Suprapubic skin (tissue), 4 donors: ENCODE results near the gene WWP2. TPM values are rescaled to one million over a fixed set of nuclear protein-coding genes. Genes with fewer than 3 reads are reported as not detected.
"Not testable (repeated sequence)": the region's sequence is repeated elsewhere in the genome, so short reads cannot be mapped to it uniquely, and the experiment has no call there.

Experiments
- DNase-seq, 2 donors: peaks; one replicate each; pipeline ENCODE4 v3.0.0-alpha.2; 2019; ENCODE audit warnings: low spot score in 2 of 2
- H3K27ac ChIP-seq: fragments of 200-600 bp; sonication (generic); one replicate; pipeline ENCODE4 v1.5.1; 2019
- H3K27me3 ChIP-seq: fragments of 200-600 bp; sonication (generic); one replicate; pipeline ENCODE4 v1.5.1; 2019
- H3K36me3 ChIP-seq: fragments of 200-600 bp; sonication (generic); one replicate; pipeline ENCODE4 v1.5.1; 2019
- H3K4me1 ChIP-seq: fragments of 200-600 bp; sonication (generic); one replicate; pipeline ENCODE4 v1.5.1; 2019
- H3K4me3 ChIP-seq: fragments of 200-600 bp; sonication (generic); one replicate; pipeline ENCODE4 v1.5.1; 2019; ENCODE audit warnings: mild to moderate bottlenecking
- H3K9me3 ChIP-seq: fragments of 200-600 bp; sonication (generic); one replicate; pipeline ENCODE4 v1.5.1; 2019
- CTCF ChIP-seq, 2 donors: fragments of 200-600 bp in 1 of 2; fragments of 450-650 bp in 1 of 2; sonication (generic) in 1 of 2; IDR thresholded peaks; one replicate each; pipeline ENCODE4 v1.5.1; 2016 to 2019; ENCODE audit warnings: antibody characterized with exemption in 2 of 2, mild to moderate bottlenecking in 1 of 2, moderate library complexity in 1 of 2
- EP300 ChIP-seq: sonication (generic); formaldehyde crosslinking; IDR thresholded peaks from one replicate; pipeline ENCODE4 v1.6.1; 2017; ENCODE audit warnings: antibody characterized with exemption
- POLR2A ChIP-seq, 2 donors: fragments of 450-650 bp; IDR thresholded peaks; one replicate each; pipeline ENCODE4 v1.6.1; 2017; ENCODE audit warnings: antibody characterized with exemption in 2 of 2, mild to moderate bottlenecking in 2 of 2, moderate library complexity in 2 of 2
- POLR2AphosphoS5 ChIP-seq, 3 donors: sonication (generic); formaldehyde crosslinking; IDR thresholded peaks; one replicate each; pipeline ENCODE4 v1.6.1; 2017; ENCODE audit warnings: antibody characterized with exemption in 3 of 3
- WGBS: methylation state at CpG from one replicate; pipeline ENCODE4 v1.1.5; 2018; 5-methylcytosine and 5-hydroxymethylcytosine counted together
- total RNA-seq, 4 donors: library from RNA; depleted of rRNA; stranded (reverse); fragments of >200 nt; gene quantifications; one replicate each; pipeline ENCODE4 v1.1.0, GENCODE V29; 2016

WWP2 gene
- total RNA-seq, 4 donors from 2014 or later = 27.1 to 48.9 (median 42.2) TPM

- Histone ChIP-seq H3K4me3 (no peak overlapping the region), H3K4me1 (no peaks in the 10 kb centered on the region), H3K9me3 (no peaks in the 10 kb centered on the region), H3K36me3 (peaks cover 33% of the 10 kb centered on the region), H3K27me3 (no peaks in the 10 kb centered on the region), H3K27ac (no peak overlapping the region)
- TF ChIP-seq EP300 (no peak), CTCF (IDR thresholded peaks at IDR 0.05) (no peak), POLR2AphosphoS5 (IDR thresholded peaks at IDR 0.05) (no peak), POLR2A (IDR thresholded peaks at IDR 0.05) (no peak)
- DNase-seq = no peak
- 69% methylated on average over 6 of the region's 6 CpGs for WGBS
Measured at GRCh38 chr16:69784586-69784985, 22.5 kb downstream of the WWP2 start.

GRCh38 chr16:69787883-69788282 lies 25.8 kb downstream of the WWP2 start:
- H3K4me1 ChIP-seq = no peaks in the 10 kb centered on the region
- no peak overlapping the region for H3K27ac ChIP-seq
- peaks cover 46% of the 10 kb centered on the region for H3K36me3 ChIP-seq
- H3K27me3 ChIP-seq = no peaks in the 10 kb centered on the region
- DNase-seq = no peak
- no peak overlapping the region for H3K4me3 ChIP-seq
- TF ChIP-seq CTCF (IDR thresholded peaks at IDR 0.05) (no peak), POLR2A (IDR thresholded peaks at IDR 0.05) (no peak), POLR2AphosphoS5 (IDR thresholded peaks at IDR 0.05) (no peak), EP300 (no peak)
- H3K9me3 ChIP-seq = no peaks in the 10 kb centered on the region
- WGBS = 96% methylated on average over 4 of the region's 4 CpGs

- not testable (repeated sequence) for H3K4me1 ChIP-seq, H3K4me3 ChIP-seq, H3K27ac ChIP-seq, H3K27me3 ChIP-seq, DNase-seq, H3K9me3 ChIP-seq
- WGBS = 97% methylated on average over 6 of the region's 6 CpGs
- peaks cover 37% of the 10 kb centered on the region for H3K36me3 ChIP-seq
Measured at GRCh38 chr16:69791391-69791847, 29.3 kb downstream of the WWP2 start.

GRCh38 chr16:69793526-69793925 lies 31.4 kb downstream of the WWP2 start:
- TF ChIP-seq POLR2A (IDR thresholded peaks at IDR 0.05) (no peak), EP300 (no peak), POLR2AphosphoS5 (IDR thresholded peaks at IDR 0.05) (no peak), CTCF (IDR thresholded peaks at IDR 0.05) (no peak)
- Histone ChIP-seq H3K4me3 (no peak overlapping the region), H3K27me3 (no peaks in the 10 kb centered on the region), H3K36me3 (peaks cover 22% of the 10 kb centered on the region), H3K27ac (no peak overlapping the region), H3K4me1 (peaks cover 11% of the 10 kb centered on the region), H3K9me3 (no peaks in the 10 kb centered on the region)
- DNase-seq = no peak
- 85% methylated on average over 4 of the region's 4 CpGs for WGBS

- WGBS = 70% methylated on average over 2 of the region's 2 CpGs
Measured at GRCh38 chr16:69794486-69794885, 32.4 kb downstream of the WWP2 start.

More at GRCh38 chr16:69794486-69794885, 32.4 kb downstream of the WWP2 start:
- H3K27ac ChIP-seq = no peak overlapping the region
- H3K36me3 ChIP-seq = peaks cover 21% of the 10 kb centered on the region
- no peak for TF ChIP-seq POLR2A (IDR thresholded peaks at IDR 0.05)
- TF ChIP-seq CTCF (IDR thresholded peaks at IDR 0.05) = no peak
- no peak for TF ChIP-seq EP300
- no peak for TF ChIP-seq POLR2AphosphoS5 (IDR thresholded peaks at IDR 0.05)
- no peaks in the 10 kb centered on the region for H3K9me3 ChIP-seq
- no peaks in the 10 kb centered on the region for H3K27me3 ChIP-seq
- H3K4me1 ChIP-seq = peaks cover 11% of the 10 kb centered on the region
- H3K4me3 ChIP-seq = no peak overlapping the region
- no peak for DNase-seq
